IMR-90 (cell line): ENCODE measurements around the gene RPS28. TPM values are rescaled to one million over a fixed set of nuclear protein-coding genes. Genes with fewer than 3 reads are reported as not detected.
A peak's percentile ranks its signal among the peaks of the same experiment; 100 is the strongest.

ENCODE experiments used
- ATAC-seq: fragments of 200-7000 bp; cut with Tn5 transposase; 2 replicates; pipeline ENCODE4 v1.9.1; 2020; ENCODE audit warnings: low read depth, mild to moderate bottlenecking, moderate library complexity
- BruUV-seq: library from RNA; stranded (reverse); fragments of 400-500 nt; replicated peaks from 2 replicates; lab custom pipeline; 2021; lab: Mats Ljungman, UMichigan
- CTCF ChIA-PET: fragments of 300-600 bp; formaldehyde crosslinking; extraction: SDS; loops from one replicate; lab custom pipeline; 2021; ENCODE audit warnings: antibody characterized with exemption; lab: Yijun Ruan, JAX
- POLR2A ChIA-PET: fragments of 300-600 bp; sonication (Branson Sonifier 250); formaldehyde crosslinking; loops from one replicate; lab custom pipeline; 2022; ENCODE audit warnings: antibody characterized with exemption; ENCODE audit not compliant: unreplicated experiment; lab: Charles Lee
- DNase-seq: peaks from one replicate; pipeline ENCODE4 v3.0.0; 2013
- H2AFZ ChIP-seq: replicated peaks from 2 replicates; pipeline ENCODE3; 2013; ENCODE audit warnings: low read length, mild to moderate bottlenecking; ENCODE audit not compliant: poor library complexity
- H2AK5ac ChIP-seq: 2 replicates; pipeline ENCODE4 v1.6.1; 2013; ENCODE audit warnings: low read depth, low read length, inconsistent platforms
- H2AK9ac ChIP-seq: replicated peaks from 2 replicates; pipeline ENCODE3; 2013; ENCODE audit warnings: mild to moderate bottlenecking, low read depth, low read length, moderate library complexity; ENCODE audit not compliant: poor library complexity
- H2BK120ac ChIP-seq: 2 replicates; pipeline ENCODE4 v1.6.1; 2013; ENCODE audit warnings: low read depth, low read length, inconsistent platforms
- H2BK15ac ChIP-seq: 3 replicates; pipeline ENCODE4 v1.6.1; 2013; ENCODE audit warnings: low read depth, low read length, inconsistent platforms
- H2BK20ac ChIP-seq: 2 replicates; pipeline ENCODE4 v1.6.1; 2013; ENCODE audit warnings: low read depth, mild to moderate bottlenecking, inconsistent platforms, low read length, moderate library complexity
- H2BK5ac ChIP-seq: 2 replicates; pipeline ENCODE4 v1.6.1; 2013; ENCODE audit warnings: mild to moderate bottlenecking, low read depth, low read length, inconsistent platforms; ENCODE audit not compliant: poor library complexity, severe bottlenecking
- H3K14ac ChIP-seq: replicated peaks from 2 replicates; pipeline ENCODE4 v1.6.1; 2013; ENCODE audit warnings: low read depth, low read length, inconsistent platforms
- H3K18ac ChIP-seq: 2 replicates; pipeline ENCODE4 v1.6.1; 2013; ENCODE audit warnings: low read depth, low read length, control low read depth
- H3K23ac ChIP-seq: 2 replicates; pipeline ENCODE4 v1.6.1; 2013; ENCODE audit warnings: low read depth, low read length, inconsistent platforms
- H3K27ac ChIP-seq: 2 replicates; pipeline ENCODE4 v1.5.1; 2013; ENCODE audit warnings: mild to moderate bottlenecking, control low read depth, low read length; ENCODE audit not compliant: insufficient read depth
- H3K27me3 ChIP-seq: 2 replicates; pipeline ENCODE4 v1.6.1; 2013; ENCODE audit warnings: low read length; ENCODE audit not compliant: control insufficient read depth, insufficient read depth
- H3K36me3 ChIP-seq: 2 replicates; pipeline ENCODE4 v1.6.1; 2013; ENCODE audit warnings: low read length, mixed read lengths; ENCODE audit not compliant: control insufficient read depth, insufficient read depth
- H3K4ac ChIP-seq: 2 replicates; pipeline ENCODE4 v1.6.1; 2013; ENCODE audit warnings: low read depth, low read length, inconsistent platforms
- H3K4me1 ChIP-seq: 2 replicates; pipeline ENCODE4 v1.6.1; 2013; ENCODE audit warnings: low read length, mixed read lengths; ENCODE audit not compliant: control insufficient read depth, insufficient read depth
- H3K4me2 ChIP-seq: 2 replicates; pipeline ENCODE4 v1.6.1; 2013; ENCODE audit warnings: low read depth, mild to moderate bottlenecking, control low read depth, low read length, moderate library complexity
- H3K4me3 ChIP-seq: 2 replicates; pipeline ENCODE4 v1.5.1; 2013; ENCODE audit warnings: low read depth, mild to moderate bottlenecking, control low read depth, low read length, moderate library complexity; ENCODE audit not compliant: insufficient read depth
- H3K56ac ChIP-seq: 2 replicates; pipeline ENCODE4 v1.6.1; 2013; ENCODE audit warnings: low read length, inconsistent platforms; ENCODE audit not compliant: insufficient read depth; ENCODE audit errors: extremely low read depth
- H3K79me1 ChIP-seq, 2 experiments: 2 replicates each; pipeline ENCODE4 v1.6.1; 2013; ENCODE audit warnings: low read length in 2 of 2, inconsistent platforms in 1 of 2, low read depth in 1 of 2
- H3K9ac ChIP-seq: 2 replicates; pipeline ENCODE4 v1.6.1; 2013; ENCODE audit warnings: low read depth, low read length, control low read depth
- H3K9me1 ChIP-seq: 2 replicates; pipeline ENCODE4 v1.6.1; 2013; ENCODE audit warnings: low read length, inconsistent platforms; ENCODE audit not compliant: insufficient read depth
- H3K9me3 ChIP-seq: 2 replicates; pipeline ENCODE4 v1.6.1; 2013; ENCODE audit warnings: low read length; ENCODE audit not compliant: control insufficient read depth, insufficient read depth
- H4K20me1 ChIP-seq: 2 replicates; pipeline ENCODE4 v1.6.1; 2013; ENCODE audit warnings: low read length, inconsistent platforms; ENCODE audit not compliant: insufficient read depth
- H4K5ac ChIP-seq: 2 replicates; pipeline ENCODE4 v1.6.1; 2013; ENCODE audit warnings: mild to moderate bottlenecking, low read depth, low read length, control low read depth
- H4K8ac ChIP-seq, 2 experiments: 2 replicates each; pipeline ENCODE4 v1.6.1; 2013; ENCODE audit warnings: low read depth in 2 of 2, low read length in 2 of 2, control low read depth in 1 of 2, inconsistent platforms in 1 of 2
- H4K91ac ChIP-seq: 2 replicates; pipeline ENCODE4 v1.6.1; 2013; ENCODE audit warnings: low read depth, low read length, inconsistent platforms; ENCODE audit not compliant: insufficient read depth
- CHD1 ChIP-seq: IDR thresholded peaks from 2 replicates; pipeline ENCODE4 v1.6.1; 2012; ENCODE audit warnings: low read depth, low read length, improper control_type of control experiment
- FOS ChIP-seq: fragments of 150-350 bp; IDR thresholded peaks from 2 replicates; pipeline ENCODE4 v1.6.1; 2016; ENCODE audit warnings: low read depth, low read length
- MAFK ChIP-seq: IDR thresholded peaks from 2 replicates; pipeline ENCODE4 v1.6.1; 2012; ENCODE audit warnings: low read depth, low read length, improper control_type of control experiment
- MAZ ChIP-seq: IDR thresholded peaks from 2 replicates; pipeline ENCODE4 v1.6.1; 2012; ENCODE audit warnings: low read depth, mild to moderate bottlenecking, low read length, improper control_type of control experiment, moderate library complexity, borderline replicate concordance
- MXI1 ChIP-seq: IDR thresholded peaks from 2 replicates; pipeline ENCODE4 v1.6.1; 2012; ENCODE audit warnings: low read depth, mild to moderate bottlenecking, low read length, moderate library complexity, borderline replicate concordance
- RAD21 ChIP-seq: IDR thresholded peaks from 2 replicates; pipeline ENCODE4 v1.6.1; 2012; ENCODE audit warnings: low read length, improper control_type of control experiment
- RCOR1 ChIP-seq: IDR thresholded peaks from 2 replicates; pipeline ENCODE4 v1.6.1; 2012; ENCODE audit warnings: mild to moderate bottlenecking, low read length, improper control_type of control experiment; ENCODE audit not compliant: insufficient replicate concordance
- WGBS, 2 experiments: methylation state at CpG; one replicate each; pipeline versions ENCODE4 v1.1.5 to v1.1.7; 2013; ENCODE audit warnings: missing lambda C conversion rate in 2 of 2; ENCODE audit not compliant: insufficient read length in 1 of 2; ENCODE audit errors: extremely low coverage in 2 of 2; 5-methylcytosine and 5-hydroxymethylcytosine counted together
- dilution Hi-C: fragments of 300-500 bp; cut with HindIII; formaldehyde crosslinking; loops from one replicate; pipeline ENCODE4 v1.14.3; 2018; ENCODE audit warnings: low sequenced_read_pairs; ENCODE audit not compliant: unreplicated experiment
- in situ Hi-C: fragments of 300-500 bp; cut with MboI; formaldehyde crosslinking; loops from 3 replicates; pipeline ENCODE4 v1.14.3; 2019; ENCODE audit warnings: low sequenced_read_pairs, inconsistent platforms, mixed read lengths
- intact Hi-C: fragments of 100-400 bp; cut with micrococcal nuclease; formaldehyde crosslinking; loops from 2 replicates; pipeline ENCODE4 v1.10.0; 2022
- polyA plus RNA-seq, 3 experiments: library from polyadenylated mRNA; depleted of rRNA; stranded (reverse); fragments of >200 nt; gene quantifications; 2 replicates each; pipeline ENCODE4 v1.2.3, GENCODE V29; 2012; ENCODE audit warnings: low replicate concordance in 1 of 3
- total RNA-seq: library from RNA; depleted of rRNA; stranded (reverse); fragments of >200 nt; gene quantifications from 2 replicates; pipeline ENCODE4 v1.2.3, GENCODE V29; 2012
- TF ChIP-seq, protein P1 (sequence below): fragments of 150-350 bp; IDR thresholded peaks from 2 replicates; pipeline ENCODE4 v1.6.1; 2017; ENCODE audit warnings: mild to moderate bottlenecking, antibody characterized with exemption, low read length, low read depth
- TF ChIP-seq, protein P2 (sequence below): fragments of 150-350 bp; IDR thresholded peaks from 2 replicates; pipeline ENCODE4 v1.6.1; 2016; ENCODE audit warnings: low read depth, mild to moderate bottlenecking, low read length, moderate library complexity, borderline replicate concordance
- TF ChIP-seq, protein P3 (sequence below): conservative IDR thresholded peaks from 2 replicates; pipeline ENCODE4 v1.5.1; 2012; ENCODE audit warnings: mild to moderate bottlenecking, low read depth, low read length, improper control_type of control experiment

Gene RPS28
- total and polyA plus RNA-seq, 2 of the 4 experiments (the other 2 are of a cell fraction): 143 to 643 TPM

DNA sequence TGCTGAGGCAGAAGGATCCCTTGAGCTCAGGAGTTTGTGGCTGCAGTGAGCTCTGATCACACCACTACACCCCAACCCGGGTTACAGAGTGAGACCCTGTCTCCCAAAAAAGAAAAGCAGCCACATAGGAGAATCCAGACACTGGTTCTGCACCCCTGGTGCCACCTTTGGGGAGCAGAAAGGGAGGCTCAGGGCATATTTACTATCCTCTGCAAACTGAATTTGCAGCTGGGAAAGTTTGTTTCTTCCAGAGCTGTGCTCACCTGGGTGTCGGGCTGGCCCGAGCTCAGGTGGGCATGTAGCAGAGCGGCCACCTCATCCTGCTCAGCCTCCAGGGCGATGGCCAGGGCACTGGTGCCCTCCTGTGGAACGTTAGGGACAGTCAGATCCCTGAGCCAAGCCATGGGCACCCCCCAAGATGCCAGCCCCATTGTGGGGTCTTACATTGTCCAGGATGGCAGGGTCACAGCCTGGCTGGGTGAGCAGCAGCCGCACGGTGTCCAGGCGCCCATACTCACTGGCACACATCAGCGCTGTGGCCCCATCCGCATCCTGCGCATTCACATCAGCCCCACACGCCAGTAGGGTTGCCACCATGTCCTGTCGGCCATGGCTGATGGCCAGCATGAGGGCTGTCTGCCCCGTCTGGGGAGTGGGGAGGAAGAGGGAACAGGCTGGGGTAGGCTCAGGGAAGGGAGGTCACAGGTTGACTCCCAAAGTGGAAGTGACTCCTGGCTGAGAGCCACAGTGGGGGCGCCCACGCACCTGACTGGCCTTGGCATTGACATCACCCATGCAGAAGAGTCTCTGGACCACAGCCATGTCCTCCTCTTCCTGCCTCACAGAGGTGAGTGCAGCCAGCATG is 3.1 kb downstream of the RPS28 start:
- Histone ChIP-seq H3K4me2 (no peak overlapping the region), H3K4ac (no peak overlapping the region), H3K27me3 (no peaks in the 10 kb centered on the region; the same call in 1 of the 2 replicates), H2AK9ac (peak overlapping the region; percentile 72), H3K9me3 (peaks cover 6% of the 10 kb centered on the region), H2AFZ (peak overlapping the region; percentile 9), H4K8ac (no peak overlapping the region), H3K14ac (no peak overlapping the region), H2BK20ac (no peak overlapping the region), H3K9ac (no peak overlapping the region), H4K20me1 (peaks cover 31% of the 10 kb centered on the region), H3K56ac (no peak overlapping the region), H4K91ac (no peak overlapping the region), H4K5ac (no peak overlapping the region), H2AK5ac (no peak overlapping the region), H3K27ac (no peak overlapping the region), H3K4me1 (peaks cover 9% of the 10 kb centered on the region), H2BK5ac (no peak overlapping the region), H2BK15ac (no peak overlapping the region), H3K4me3 (no peak overlapping the region), H3K18ac (no peak overlapping the region), H2BK120ac (no peak overlapping the region), H3K79me1 (peaks cover 26 to 52% of the 10 kb centered on the region in 2 experiments), H3K36me3 (peaks cover 13% of the 10 kb centered on the region), H3K23ac (no peak overlapping the region), H3K9me1 (peaks cover 8% of the 10 kb centered on the region; the same call in 1 of the 2 replicates)
- 87% methylated on average over 12 of the region's 17 CpGs; no CpG with 5 or more reads in 1 of the 2 experiments for WGBS, 2 experiments
- ATAC-seq (no peak), DNase-seq (no peak)
- intact Hi-C loops: no loop called here
- CTCF ChIA-PET: no interaction called here
- POLR2A ChIA-PET: no interaction called here
- in situ Hi-C loops: loop anchor here (5.0 kb wide), 1 partner anchor 253 kb away; the partner anchor contains the start of gene MYO1F
- no TSS peak for BruUV-seq
- dilution Hi-C loops: no loop called here
- no peak for TF ChIP-seq MXI1
- TF ChIP-seq RAD21: no peak
- no peak for TF ChIP-seq RCOR1
- no peak for TF ChIP-seq MAFK
- TF ChIP-seq, protein P1, sequence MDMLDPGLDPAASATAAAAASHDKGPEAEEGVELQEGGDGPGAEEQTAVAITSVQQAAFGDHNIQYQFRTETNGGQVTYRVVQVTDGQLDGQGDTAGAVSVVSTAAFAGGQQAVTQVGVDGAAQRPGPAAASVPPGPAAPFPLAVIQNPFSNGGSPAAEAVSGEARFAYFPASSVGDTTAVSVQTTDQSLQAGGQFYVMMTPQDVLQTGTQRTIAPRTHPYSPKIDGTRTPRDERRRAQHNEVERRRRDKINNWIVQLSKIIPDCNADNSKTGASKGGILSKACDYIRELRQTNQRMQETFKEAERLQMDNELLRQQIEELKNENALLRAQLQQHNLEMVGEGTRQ: no peak
- no peak for TF ChIP-seq MAZ
- TF ChIP-seq, protein P2, sequence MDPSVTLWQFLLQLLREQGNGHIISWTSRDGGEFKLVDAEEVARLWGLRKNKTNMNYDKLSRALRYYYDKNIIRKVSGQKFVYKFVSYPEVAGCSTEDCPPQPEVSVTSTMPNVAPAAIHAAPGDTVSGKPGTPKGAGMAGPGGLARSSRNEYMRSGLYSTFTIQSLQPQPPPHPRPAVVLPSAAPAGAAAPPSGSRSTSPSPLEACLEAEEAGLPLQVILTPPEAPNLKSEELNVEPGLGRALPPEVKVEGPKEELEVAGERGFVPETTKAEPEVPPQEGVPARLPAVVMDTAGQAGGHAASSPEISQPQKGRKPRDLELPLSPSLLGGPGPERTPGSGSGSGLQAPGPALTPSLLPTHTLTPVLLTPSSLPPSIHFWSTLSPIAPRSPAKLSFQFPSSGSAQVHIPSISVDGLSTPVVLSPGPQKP: no peak
- TF ChIP-seq FOS: no peak
- TF ChIP-seq, protein P3, sequence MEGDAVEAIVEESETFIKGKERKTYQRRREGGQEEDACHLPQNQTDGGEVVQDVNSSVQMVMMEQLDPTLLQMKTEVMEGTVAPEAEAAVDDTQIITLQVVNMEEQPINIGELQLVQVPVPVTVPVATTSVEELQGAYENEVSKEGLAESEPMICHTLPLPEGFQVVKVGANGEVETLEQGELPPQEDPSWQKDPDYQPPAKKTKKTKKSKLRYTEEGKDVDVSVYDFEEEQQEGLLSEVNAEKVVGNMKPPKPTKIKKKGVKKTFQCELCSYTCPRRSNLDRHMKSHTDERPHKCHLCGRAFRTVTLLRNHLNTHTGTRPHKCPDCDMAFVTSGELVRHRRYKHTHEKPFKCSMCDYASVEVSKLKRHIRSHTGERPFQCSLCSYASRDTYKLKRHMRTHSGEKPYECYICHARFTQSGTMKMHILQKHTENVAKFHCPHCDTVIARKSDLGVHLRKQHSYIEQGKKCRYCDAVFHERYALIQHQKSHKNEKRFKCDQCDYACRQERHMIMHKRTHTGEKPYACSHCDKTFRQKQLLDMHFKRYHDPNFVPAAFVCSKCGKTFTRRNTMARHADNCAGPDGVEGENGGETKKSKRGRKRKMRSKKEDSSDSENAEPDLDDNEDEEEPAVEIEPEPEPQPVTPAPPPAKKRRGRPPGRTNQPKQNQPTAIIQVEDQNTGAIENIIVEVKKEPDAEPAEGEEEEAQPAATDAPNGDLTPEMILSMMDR: no peak
- no peak for TF ChIP-seq CHD1
